Hypothalamus (tissue), 51 donors: ENCODE results near the gene COX8C.

Experiments
- DNase-seq, 51 donors: peaks; one replicate each; lab custom pipeline; 2025; lab: John Stamatoyannopoulos, UW

Gene COX8C

DNA sequence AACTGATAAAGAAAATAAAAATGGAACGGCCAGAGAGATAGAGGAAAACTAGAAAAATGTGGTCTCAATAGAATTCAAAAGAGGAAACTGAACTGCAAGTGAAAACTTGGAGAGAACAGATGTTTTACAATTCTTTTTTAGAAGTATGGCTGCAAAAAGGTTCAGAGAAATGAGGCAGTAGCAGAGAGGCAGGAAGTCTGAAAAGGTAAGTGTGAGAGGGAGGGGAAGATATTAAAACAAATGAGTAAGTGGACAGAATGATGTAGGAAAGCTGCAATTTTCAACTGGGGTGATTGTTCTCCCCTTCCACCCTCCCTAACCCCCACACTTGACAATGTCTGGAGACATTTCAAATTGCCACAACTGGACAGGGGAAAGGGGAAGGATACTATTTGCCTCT lies 27.0 kb upstream of the COX8C start:
- DNase-seq = no peak

DNA sequence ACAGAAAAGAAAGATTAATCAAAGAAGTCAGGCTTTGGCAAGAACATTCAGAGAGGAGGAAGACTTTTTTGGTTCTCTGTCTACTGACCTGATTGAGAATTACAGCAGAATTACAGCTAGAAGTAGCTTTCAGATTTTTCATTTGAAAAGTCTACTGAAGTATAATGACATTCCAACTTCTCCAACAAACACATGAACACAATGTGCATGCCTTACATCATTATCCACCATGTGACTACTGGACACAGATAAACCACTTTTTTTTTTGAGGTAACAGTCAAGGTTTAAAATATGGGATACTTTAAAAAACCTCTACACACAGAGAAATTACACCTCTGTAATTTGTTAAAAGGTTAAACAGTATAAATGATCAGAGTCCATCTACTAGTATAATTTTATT lies 26.5 kb upstream of the COX8C start:
- DNase-seq = no peak

DNA sequence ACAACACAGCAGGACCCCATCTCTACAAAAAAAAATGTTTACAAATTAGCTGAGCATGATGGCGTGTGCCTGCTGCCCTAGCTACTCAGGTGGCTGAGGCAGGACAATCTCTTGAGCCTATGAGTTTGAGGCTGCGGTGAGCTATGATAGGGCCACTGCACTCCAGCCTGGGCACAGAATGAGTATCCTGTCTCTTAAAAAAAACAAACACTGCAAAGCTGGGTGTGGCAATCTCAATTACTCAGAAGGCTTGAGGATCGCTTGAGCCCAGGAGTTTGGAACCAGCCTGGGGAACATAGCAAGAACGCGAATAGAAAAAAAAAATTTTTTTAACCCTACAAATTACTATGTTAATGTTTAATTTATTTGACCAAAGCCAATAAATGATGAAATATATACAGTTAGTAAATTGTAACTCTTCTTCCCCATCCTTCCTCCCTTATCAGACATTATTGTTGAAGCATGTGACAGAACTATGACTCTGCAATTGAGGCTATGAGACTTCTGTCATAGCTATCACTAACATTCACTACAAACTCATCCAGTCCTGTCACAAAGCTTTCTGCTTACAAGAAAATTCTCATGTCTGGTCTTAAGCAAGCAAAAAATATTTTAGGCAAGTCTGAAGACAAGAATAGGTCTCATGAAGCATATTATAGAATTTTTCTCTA lies 23.9 kb upstream of the COX8C start:
- no peak for DNase-seq

DNA sequence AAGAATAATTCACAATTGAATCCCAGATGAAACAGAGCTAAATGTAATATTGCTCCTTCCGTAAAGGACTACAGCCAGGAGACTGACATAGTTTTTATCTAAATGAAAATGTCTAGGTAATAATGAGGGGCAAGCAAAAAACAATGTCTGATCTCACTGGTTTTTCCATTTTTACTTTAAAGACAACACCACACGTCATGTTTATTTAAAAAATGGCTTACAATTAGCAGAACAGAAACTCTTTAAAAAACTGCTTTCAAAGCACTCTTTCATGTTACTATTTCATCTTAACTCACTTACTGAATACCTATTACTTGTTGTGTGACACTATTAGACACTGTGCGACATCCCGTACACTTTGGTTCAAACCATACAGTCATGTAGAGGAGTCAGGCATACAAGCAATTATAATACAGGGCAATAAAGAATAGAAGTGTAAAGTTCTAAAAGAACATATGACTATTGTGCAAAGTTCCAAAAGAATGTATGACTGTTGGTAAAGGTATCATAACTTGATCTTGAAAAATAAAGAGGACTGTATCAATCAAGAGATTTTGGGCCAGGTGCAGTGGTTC lies 23.3 kb upstream of the COX8C start:
- DNase-seq = no peak

DNA sequence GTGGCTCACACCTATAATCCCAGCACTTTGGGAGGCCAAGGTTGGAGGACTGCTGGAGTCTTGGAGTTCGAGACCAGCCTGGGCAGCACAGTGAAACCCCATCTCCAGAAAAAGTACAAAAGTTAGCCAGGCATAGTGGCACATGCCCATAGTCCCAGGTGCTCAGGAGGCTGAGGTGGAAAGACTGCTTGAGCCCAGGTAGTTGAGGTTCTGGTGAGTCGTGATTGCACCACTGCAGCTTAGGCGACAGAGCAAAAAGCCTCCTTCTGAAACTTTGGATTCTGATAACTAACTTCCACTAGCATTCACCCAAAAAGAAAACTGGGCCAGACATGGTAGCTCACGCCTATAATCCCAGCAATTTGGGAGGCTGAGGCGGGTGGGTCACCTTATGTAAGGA lies 20.8 kb upstream of the COX8C start:
- no peak for DNase-seq

DNA sequence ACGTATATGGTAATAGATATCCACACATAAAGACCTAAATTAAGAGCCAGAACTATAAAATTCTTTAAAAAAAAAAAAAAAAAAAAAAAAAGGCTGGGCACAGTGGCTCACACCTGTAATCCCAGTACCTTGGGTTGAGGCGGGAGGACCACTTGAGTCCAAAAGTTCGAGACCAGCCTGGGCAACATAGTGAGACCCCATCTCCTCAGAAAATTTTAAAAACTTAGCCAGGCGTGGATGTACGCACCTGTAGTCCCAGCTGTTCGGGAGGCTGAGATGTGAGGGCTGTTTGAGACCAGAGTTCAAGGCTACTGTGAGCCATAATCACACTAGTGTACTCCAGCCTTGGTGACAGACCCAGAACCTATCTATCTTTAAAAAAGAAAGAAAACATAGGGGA lies 18.4 kb upstream of the COX8C start:
- DNase-seq = no peak

DNA sequence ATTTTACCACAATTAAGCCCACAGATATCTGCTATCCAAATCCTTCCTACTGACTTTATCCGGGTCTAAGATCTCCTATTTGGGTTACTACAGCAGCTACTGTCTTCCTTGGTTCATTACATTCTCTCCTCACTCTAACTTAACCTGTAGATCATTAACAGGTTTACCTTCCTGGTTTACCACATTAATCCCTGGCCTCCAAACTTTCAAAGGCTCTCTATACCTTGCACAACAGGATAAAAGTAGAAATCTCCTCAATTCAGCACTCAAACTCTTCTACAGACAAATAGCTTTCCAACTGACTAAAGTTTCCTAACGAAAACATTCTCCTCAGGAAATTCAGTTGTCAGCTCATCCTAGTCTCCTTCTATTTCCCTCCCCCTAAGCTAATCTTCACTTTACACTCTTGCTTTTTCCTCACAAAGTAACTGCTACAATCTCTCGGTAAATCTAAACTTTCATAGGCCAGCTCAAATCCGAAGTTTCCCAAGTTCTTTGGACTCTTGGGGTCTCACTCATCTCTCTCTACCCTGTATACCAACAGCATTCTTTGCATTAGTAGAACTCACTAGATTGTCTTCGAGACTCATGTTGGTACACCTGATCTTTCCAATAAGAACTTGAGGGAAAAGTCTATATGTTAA lies 16.9 kb upstream of the COX8C start:
- no peak for DNase-seq

DNA sequence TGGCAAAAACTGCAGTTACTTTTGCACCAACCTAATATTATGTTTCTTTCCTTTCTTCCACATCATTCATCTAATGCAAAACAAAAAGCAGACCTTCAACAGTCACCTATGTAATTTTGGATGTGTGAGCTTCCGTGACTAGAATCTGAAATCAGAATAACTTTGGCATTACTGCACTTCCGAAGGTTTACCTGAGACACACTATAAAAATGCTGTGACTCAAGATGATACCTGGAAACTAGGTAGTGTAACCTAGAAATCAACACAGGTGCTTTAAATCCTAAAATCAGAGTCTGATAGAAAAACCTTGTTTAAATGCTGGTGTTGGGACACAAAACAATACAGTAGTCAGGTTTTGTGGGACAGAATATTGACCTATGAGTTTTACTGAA lies 16.4 kb upstream of the COX8C start:
- DNase-seq = no peak

DNA sequence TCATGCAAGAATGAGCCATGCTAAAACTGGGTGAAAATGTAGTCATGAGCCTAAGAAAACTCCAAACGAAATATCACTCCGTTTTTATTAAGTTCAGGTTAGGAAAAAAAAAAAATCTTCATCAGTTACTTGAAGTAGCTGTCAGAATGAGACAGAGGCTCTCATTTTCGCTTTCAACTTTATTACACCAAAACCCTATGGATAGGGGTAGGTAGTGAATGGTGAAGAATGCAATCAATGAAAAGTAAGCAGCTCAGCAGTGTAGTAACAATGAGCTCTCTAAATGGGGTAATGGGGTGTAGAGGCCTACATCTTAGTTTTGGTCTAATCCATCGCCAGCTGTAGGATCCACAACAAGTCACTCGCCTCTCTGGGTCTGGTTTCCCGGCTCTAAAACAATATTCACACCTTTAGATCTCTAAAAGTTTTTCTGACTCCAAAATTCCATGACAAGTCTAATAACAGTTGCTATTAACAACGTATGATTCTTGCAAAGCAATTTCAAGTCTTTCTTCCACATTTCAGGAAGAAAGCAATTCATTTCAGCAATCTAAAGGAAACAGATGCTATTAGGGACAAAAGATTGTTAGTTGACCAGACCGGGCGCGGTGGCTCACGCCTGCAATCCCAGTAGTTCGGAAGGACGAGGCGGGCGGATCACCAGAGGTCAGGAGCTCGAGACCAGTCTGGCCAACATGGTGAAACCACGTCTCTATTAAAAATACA lies 15.8 kb upstream of the COX8C start:
- no peak for DNase-seq

DNA sequence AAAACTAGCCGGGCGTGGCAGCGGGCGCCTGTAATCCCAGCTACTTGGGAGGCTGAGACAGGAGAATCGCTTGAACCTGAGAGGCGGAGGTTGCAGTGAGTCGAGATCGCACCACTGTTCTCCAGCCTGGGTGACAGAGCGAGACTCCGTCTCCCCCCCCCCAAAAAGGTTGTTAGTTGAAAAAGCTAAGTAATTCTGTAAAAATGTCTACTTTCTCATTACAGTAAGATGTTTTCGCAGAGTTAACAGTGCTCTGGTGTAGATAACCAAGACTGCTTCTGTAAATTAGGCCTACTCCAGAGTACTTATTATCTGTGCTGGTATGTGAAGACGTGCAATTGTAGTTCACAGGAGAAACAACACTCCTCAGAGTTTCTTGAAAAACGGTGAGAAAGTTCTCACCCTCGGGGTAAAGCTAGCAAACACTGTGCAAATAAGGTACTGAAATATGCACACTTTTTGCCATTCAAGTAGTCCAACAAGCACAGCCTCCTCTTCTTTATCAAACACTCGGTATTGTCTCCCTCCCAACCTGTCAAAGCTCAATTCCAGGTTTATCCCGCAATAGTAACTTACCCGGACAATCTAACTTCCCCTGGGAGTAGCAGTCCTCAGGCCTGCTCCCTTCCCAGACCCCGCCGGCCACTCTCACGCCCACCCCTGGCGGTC lies 15.1 kb upstream of the COX8C start:
- DNase-seq = peak in 2 of 51 donors; percentile 30 to 59

DNA sequence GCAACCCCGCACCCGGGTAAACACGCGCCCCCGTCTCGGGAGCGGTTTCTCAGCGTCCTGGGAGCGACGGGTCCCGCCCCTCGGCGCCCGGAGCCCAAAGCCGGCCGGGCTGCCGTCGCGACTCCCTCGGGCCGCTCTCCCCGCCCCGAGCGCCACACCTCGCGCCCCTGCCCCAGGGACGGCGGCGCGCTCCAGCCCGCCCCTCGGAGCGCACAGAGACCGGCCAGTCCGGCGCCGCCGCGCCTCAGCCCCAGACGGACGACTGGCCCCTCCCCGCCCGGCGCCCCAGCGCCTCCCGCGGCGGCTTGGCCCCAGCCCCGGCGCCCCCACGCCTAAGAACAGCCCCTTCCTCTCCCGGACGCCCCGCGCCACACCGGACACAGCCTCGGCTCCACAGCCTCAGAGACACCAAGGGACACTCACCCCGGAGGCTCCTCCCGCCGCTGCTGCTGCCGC lies 14.6 kb upstream of the COX8C start:
- DNase-seq = peak in 32 of 51 donors; percentile 28 to 82 (median 58)

DNA sequence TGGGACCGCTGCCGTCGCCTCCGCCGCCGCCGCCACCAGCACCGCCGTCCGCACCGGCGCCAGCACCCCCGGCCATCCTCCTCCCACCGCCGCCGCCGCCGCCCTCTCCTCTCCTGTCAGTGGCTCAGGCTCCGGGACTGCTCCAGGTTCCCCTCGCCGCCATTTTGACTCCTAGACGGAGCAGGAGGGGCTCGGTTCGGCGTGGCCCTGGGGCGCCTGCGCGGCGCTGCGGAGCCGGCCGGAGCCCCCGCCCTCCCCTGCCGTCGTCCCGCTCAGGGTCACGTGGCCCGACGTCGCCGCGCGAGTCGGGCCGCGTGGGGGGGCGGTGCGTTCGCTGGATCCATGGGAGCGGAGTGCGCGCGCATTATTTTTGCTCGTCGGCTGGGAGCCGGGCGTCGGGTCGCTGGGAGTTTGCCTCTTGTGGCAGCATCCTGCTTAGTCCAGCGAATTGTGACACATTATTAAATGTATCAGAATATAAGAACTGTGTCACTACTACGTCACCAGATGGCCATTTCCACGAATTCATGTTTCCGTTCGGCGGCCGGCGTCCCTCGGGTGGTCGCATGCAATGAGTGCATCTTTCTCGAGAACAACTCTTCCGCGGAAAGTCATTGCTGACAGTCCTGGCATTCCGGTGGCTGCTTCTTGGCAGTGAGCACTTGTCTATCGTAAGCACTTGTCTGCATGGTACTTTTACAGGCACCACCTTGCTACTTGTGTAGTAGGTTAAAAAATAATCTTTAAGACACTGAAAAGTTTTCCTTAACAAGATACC lies 13.9 kb upstream of the COX8C start, which contains the start of gene BTBD7:
BTBD7 (minus strand) TSS at position 184 of the 778 bp plus-strand sequence. CDS start 36,985 bp downstream, outside the sequence.
- peak; percentile 54 to 96 (median 87) for DNase-seq

DNA sequence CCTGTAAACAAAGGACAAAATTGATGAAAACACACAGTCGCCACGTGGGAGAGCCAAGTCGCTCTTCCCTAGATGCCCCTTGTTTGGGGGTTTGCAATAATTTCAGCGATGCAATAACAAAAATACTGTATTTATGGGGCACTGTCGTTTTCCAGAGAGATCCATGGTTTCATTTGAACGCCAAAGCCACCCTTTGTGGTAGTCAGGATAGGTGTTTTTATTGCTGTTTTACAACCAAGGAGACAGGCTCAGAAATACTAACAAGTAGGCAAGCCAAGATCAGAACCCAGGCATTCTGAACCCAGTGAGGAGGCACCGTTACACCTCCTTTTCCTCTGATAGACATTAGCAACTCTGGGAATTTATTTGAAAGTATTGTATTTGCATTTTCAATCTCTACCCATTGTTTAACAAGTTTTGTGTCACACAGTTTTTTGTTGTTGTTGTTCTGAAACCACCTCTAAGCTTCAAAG lies 13.3 kb upstream of the COX8C start:
- DNase-seq = peak in 1 of 51 donors; percentile 46

DNA sequence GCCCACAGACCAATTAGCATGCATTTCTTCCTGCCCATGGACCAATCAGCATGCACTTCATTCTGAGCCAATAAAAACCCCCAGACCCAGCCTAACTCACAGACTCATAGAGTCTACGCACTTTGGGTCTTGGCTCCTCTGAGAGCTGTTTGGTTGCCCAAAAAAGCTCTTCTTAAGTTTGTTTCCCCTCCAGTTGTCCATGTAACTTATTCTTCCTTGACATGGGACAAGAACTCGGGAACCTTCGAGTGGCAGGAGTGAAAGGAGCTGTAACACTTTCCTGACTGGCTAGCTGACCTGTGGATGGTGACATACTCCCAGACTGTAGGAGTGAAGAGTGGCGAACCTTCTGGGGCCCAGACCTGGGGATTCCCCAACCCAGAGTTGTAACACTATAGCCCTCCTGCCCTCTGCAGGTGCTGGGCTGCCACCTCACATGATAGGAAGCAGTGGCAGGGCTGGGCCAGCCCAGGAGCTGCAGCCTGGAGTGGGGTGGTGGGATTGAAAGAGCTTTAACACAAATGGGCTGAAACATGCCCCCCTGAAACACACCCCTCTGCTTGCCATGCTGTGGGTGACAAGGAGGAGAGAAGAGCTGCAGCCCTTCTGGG lies 9.7 kb upstream of the COX8C start:
- no peak for DNase-seq

DNA sequence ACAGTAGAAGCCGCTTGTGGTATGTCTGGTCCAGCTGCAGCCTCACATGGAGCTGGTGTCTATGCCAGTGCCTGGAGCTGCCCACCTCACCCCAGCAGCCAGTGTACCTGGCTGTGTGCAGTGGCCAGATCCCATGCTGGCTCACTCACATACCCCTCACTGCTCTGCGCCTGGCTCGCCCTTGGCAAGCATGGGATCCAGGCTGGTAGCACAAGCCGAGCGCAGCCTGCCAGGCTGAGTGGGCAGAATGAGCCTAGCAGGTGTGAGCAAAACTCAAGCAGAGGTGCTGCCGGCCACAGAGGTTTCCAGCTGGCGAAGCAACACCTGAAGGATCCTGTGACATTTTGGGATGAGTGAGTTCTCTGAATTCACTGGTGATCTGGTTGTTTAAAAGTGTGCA lies 9.1 kb upstream of the COX8C start:
- no peak for DNase-seq

DNA sequence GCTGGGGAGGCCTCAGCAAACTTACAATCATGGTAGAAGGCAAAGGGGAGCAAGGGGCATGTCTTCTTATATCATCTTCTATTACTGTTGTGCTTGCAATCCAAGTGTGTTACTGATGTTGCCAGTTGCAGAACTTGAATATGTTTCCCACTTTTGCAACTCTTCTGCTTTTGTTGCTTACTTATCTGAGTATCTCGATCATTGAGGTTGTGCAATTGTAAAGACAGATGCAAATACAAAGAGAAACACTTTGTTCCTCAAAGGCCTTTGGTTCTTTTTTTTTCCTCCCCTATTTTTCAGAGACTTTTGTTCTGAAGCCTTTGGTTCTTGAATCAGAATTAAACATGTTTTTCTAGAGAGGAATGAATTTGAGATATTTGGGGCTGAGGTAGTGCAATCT lies 3.7 kb upstream of the COX8C start:
- peak in 1 of 51 donors; percentile 15 for DNase-seq

DNA sequence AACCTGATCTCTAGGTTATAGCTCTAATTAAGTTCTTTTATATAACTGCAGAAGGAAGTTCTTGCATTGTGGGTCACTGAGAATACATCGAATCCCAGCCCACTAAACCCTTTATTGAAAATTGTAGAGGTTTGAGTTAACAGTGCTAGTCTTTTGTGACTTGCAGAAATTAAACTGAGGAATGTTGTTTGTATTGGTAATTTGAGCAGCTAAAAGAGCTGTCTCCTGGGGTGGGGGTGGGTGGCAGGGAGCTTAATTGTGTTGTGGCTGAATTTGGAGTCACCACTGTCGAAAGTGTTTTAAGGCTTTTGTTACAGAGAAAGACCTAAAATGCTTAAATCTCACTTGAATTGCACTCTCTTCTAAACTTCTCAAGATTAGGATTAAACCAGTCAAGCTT lies 3.2 kb upstream of the COX8C start:
- no peak for DNase-seq

DNA sequence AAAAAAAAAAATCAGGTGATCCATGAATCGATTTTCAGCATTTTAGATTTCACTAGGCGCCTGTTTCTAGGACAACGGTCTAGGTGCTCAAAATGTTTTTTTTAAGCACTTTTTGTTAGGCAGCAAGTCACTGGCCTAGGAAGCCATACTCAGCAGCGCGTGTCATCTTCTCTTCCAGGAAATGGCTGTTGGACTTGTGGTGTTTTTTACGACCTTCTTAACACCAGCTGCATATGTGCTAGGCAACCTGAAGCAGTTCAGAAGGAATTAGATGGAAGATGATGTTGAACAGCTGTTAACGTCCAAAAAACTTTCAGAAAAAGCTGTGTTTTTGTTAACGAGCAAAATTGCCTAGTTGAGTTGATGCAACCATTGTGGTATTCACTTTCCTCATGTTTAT lies 868 bp downstream of the COX8C start:
- no peak for DNase-seq

DNA sequence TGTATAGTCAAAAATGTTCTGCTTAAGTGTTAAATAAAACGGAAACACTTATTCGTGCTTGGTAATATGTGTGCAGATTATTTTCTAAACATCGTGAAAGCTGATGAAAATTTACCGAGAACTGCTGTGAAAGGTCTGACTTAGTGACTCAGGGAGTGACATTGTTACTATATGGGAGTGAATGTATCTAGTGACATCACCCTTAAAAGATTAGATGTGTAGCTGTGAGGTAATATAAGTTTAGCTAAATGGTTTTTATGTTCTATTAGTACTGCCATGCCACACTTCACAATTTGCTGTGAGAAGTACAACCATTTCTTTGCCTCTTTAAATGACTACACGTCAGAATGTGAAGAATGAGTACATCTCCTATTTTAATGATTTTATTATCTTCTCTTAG lies 1.3 kb downstream of the COX8C start:
- DNase-seq = no peak
